ENCODE data around the gene WDR33.

- TF ChIP-seq CTCF (tag by site-specific recombination; IDR thresholded peaks at IDR 0.05) = no peak
- TF ChIP-seq MZF1 (tag by site-specific recombination; IDR thresholded peaks at IDR 0.05; ENCODE audit: borderline replicate concordance) = no peak
- no peak for TF ChIP-seq ZNF555 (tag by site-specific recombination; conservative IDR thresholded peaks at IDR 0.05)
- no peak for TF ChIP-seq ZNF549 (tag by site-specific recombination; IDR thresholded peaks at IDR 0.05)
- no peak for TF ChIP-seq YY1 (tag by site-specific recombination; IDR thresholded peaks at IDR 0.05)
- no peak for TF ChIP-seq ZNF239 (tag by site-specific recombination; IDR thresholded peaks at IDR 0.05)
- TF ChIP-seq ZBTB6 (tag by site-specific recombination; IDR thresholded peaks at IDR 0.05) = no peak
- TF ChIP-seq ZBTB8A (tag by site-specific recombination; IDR thresholded peaks at IDR 0.05) = no peak
These were observed 157.4 kb downstream of the WDR33 start for GRCh38 chr2:127653421-127654083.

Measured in HEK293 (cell line).